ENCODE measurements around the gene KLHL24. TPM values are rescaled to one million over a fixed set of nuclear protein-coding genes. Genes with fewer than 3 reads are reported as not detected.
"Not testable (repeated sequence)": the region's sequence is repeated elsewhere in the genome, so short reads cannot be mapped to it uniquely, and the experiment has no call there.

The KLHL24 gene
- total RNA-seq, 2 experiments from 2014 or later = 10.5 to 10.8 TPM

DNA sequence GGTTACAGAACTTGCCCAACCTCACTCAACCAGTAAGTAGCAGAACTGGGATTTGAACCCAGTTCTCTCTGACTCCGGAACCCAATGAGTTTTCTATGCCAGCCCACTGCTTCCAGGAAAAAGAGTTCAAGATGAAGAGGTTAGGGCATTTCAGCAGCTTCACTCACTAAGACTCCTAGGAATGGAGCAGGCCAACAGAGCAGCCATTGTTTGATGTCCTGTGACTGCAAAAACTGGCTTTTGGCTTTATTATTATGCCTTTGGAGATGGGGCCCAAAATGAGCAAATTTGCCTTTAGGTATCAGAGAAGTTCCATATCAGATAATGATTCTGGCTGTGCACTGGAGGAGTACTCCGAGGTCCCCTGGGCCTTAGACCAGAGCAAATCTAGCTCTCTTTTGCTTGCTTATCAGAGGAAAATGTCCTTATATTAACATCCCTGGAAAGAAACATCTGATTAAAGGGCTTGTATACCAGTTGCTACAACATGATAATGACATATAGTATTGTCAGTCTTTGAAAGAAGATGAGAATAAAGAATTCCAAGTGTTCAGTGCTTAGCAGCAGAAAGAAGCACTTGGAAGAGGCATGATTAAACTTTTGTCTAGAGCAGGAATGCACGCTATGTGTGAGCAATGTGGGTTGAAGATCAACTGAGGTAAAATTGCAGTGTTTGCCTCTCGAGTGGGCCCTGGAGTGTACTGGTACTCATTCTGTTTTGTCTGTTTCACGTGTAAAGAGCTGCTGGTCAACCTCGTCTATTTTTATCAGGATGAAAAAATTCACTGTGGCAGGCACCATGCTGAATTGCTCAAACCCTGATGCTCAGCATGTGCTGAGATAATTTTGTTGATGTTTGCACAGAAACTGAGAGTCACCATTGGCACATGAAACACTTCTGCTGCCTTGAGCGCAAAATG, 21.8 kb upstream of the KLHL24 start:
- intact Hi-C loops (cut with micrococcal nuclease) = no loop called here
- TF ChIP-seq, protein P1, sequence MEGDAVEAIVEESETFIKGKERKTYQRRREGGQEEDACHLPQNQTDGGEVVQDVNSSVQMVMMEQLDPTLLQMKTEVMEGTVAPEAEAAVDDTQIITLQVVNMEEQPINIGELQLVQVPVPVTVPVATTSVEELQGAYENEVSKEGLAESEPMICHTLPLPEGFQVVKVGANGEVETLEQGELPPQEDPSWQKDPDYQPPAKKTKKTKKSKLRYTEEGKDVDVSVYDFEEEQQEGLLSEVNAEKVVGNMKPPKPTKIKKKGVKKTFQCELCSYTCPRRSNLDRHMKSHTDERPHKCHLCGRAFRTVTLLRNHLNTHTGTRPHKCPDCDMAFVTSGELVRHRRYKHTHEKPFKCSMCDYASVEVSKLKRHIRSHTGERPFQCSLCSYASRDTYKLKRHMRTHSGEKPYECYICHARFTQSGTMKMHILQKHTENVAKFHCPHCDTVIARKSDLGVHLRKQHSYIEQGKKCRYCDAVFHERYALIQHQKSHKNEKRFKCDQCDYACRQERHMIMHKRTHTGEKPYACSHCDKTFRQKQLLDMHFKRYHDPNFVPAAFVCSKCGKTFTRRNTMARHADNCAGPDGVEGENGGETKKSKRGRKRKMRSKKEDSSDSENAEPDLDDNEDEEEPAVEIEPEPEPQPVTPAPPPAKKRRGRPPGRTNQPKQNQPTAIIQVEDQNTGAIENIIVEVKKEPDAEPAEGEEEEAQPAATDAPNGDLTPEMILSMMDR (IDR thresholded peaks at IDR 0.05) = no peak
- Mint-ChIP-seq H3K36me3 (ENCODE audit: low read depth) (no peaks in the 10 kb centered on the region), H3K9me3 (no peaks in the 10 kb centered on the region), H3K4me3 (no peak overlapping the region), H3K27ac (no peak overlapping the region), H3K4me1 (ENCODE audit: low read depth) (no peaks in the 10 kb centered on the region), H3K27me3 (no peaks in the 10 kb centered on the region)
- CTCF ChIA-PET = no interaction called here
- ATAC-seq = no peak
- no peak for DNase-seq
- POLR2A ChIA-PET = no interaction called here

DNA sequence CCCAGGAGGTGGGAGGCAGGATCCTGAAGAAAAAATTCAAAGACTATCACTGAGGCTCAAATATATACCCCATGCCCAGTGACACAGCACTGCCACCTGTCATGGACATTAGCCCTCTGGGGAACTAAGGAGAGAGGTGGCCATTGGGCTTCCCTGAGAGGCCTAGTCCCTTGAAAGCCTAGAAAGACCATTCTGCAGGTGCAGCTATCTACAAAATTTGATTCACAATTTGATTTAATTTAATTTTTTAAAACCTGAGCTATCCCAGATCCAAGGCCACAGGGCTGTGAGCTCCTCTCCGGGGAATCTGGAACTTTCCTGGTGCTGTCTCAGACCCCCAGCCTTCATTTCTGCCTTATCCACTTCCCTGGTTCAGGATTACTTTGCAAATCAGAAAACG, 16.9 kb upstream of the KLHL24 start:
- TF ChIP-seq, protein P1 (IDR thresholded peaks at IDR 0.05) = no peak
- Mint-ChIP-seq H3K4me3 (no peak overlapping the region), H3K9me3 (no peaks in the 10 kb centered on the region), H3K27me3 (no peaks in the 10 kb centered on the region), H3K4me1 (ENCODE audit: low read depth) (no peaks in the 10 kb centered on the region), H3K27ac (no peak overlapping the region), H3K36me3 (ENCODE audit: low read depth) (no peaks in the 10 kb centered on the region)
- intact Hi-C loops (cut with micrococcal nuclease) = no loop called here
- ATAC-seq (no peak), DNase-seq (no peak)
- ChIA-PET CTCF (interaction anchor here (1.0 to 1.6 kb wide), 3 partner anchors 11 to 149 kb away, joined by 3 to 4 read pairs (median 3); no protein-coding TSS in a partner anchor), POLR2A (no interaction called here)

DNA sequence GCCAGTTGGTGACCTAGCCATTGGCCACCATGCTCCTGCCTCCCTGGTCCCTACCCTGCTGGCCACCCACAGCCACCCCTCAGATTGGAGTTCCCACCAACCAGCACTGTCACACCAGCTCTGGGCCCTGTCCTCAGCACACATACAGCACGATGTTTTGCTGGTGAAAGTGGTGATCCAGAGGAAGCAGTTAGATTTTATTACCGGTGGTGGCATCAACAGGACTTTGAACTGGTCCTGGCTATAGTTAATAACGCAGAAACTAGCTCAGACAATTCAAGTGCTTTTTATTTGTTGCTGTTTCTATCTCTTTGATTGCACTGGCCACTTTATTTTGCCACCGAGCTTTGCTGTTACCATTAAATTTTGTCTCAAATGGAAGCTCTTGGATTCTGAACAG, 16.4 kb upstream of the KLHL24 start:
- Mint-ChIP-seq H3K4me1 (ENCODE audit: low read depth) (no peaks in the 10 kb centered on the region), H3K9me3 (no peaks in the 10 kb centered on the region), H3K4me3 (no peak overlapping the region), H3K36me3 (ENCODE audit: low read depth) (no peaks in the 10 kb centered on the region), H3K27me3 (no peaks in the 10 kb centered on the region), H3K27ac (no peak overlapping the region)
- no peak for DNase-seq
- ATAC-seq = no peak
- CTCF ChIA-PET = interaction anchor here (1.0 to 1.6 kb wide), 3 partner anchors 10 to 148 kb away, joined by 3 to 4 read pairs (median 3); no protein-coding TSS in a partner anchor
- intact Hi-C loops (cut with micrococcal nuclease) = no loop called here
- TF ChIP-seq, protein P1 (IDR thresholded peaks at IDR 0.05) = no peak
- POLR2A ChIA-PET = no interaction called here

DNA sequence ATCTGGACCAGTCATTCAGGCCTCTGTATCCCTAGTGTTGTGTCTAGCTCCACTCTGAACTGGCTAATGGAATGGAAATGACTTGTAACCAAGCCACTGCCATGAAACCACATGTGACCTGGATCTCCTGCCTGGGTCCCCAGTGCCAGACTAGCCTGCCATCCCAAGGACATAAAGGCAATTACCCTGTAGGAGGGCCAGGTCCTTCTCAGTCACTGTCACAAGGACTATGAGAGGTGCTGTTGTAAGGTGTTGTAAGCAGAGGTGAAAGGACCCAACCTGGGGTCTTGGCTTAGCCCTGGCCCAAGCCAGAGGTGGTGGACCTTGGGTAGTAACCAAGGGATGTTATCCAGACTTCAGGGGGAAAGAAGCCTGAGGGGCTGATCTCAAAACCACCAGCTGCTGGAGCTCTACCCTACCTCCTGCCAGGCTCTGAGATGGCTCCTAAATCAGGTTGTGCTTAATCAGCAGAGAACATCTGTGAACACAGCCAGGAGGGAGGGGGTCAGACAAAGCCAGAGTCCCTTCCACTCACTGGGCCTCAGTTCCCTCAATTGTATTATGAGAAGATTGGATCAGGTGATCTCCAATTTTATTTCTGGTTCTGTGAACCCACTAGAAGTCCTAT, 15.7 kb upstream of the KLHL24 start:
- ChIA-PET POLR2A (no interaction called here), CTCF (interaction anchor here (1.0 kb wide), 1 partner anchor 14 kb away, joined by 3 read pairs; no protein-coding TSS in a partner anchor)
- Mint-ChIP-seq H3K27ac (no peak overlapping the region), H3K4me3 (no peak overlapping the region), H3K4me1 (ENCODE audit: low read depth) (no peaks in the 10 kb centered on the region), H3K9me3 (no peaks in the 10 kb centered on the region), H3K36me3 (ENCODE audit: low read depth) (no peaks in the 10 kb centered on the region), H3K27me3 (no peaks in the 10 kb centered on the region)
- DNase-seq (no peak), ATAC-seq (no peak)
- intact Hi-C loops (cut with micrococcal nuclease) = no loop called here
- TF ChIP-seq, protein P1 (IDR thresholded peaks at IDR 0.05) = no peak

DNA sequence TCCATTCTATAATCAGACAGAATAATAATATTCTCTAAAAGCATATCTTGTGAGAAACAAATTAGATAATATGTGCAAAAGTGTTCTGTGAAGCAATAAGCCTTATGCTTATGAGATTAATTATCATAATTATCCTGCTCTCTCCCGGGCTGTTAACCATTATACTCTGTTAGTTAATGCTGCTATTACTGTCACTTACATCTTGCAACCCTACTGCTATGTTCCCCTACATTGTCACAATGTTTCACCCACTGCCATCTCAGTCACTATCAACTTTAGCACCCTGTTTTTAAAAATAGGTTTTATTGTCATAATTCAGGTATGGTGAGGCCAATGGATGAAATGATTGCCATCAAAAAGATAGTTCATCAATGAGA, 15.2 kb upstream of the KLHL24 start:
- TF ChIP-seq, protein P1 (IDR thresholded peaks at IDR 0.05) = no peak
- Mint-ChIP-seq H3K4me3 (no peak overlapping the region), H3K27ac (no peak overlapping the region), H3K27me3 (no peaks in the 10 kb centered on the region), H3K4me1 (ENCODE audit: low read depth) (no peaks in the 10 kb centered on the region), H3K36me3 (ENCODE audit: low read depth) (no peaks in the 10 kb centered on the region), H3K9me3 (no peaks in the 10 kb centered on the region)
- intact Hi-C loops (cut with micrococcal nuclease) = no loop called here
- no peak for ATAC-seq
- ChIA-PET POLR2A (no interaction called here), CTCF (no interaction called here)
- DNase-seq = no peak

DNA sequence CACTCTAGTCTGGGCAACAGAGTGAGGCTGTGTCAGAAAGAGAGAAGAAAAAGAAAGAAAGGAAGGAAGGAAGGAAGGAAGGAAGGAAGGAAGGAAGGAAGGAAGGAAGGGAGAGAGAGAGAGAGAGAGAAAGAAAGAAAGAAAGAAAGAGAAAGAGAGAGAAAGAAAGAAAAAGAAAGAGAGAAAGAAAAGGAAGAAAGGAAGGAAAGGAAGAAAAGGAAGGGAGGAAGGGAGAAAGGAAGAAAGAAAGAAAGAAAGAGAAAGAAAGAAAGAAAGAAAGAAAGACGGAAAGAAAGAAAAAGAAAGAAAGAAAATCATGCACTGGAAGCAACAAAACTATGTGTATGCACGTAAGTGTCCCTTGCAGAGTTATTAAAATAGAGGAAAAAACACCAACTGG, 12.9 kb upstream of the KLHL24 start:
- H3K27ac Mint-ChIP-seq; CTCF ChIA-PET; intact Hi-C loops (cut with micrococcal nuclease); H3K36me3 Mint-ChIP-seq (ENCODE audit: low read depth); ATAC-seq; H3K9me3 Mint-ChIP-seq; POLR2A ChIA-PET; H3K4me1 Mint-ChIP-seq (ENCODE audit: low read depth); H3K27me3 Mint-ChIP-seq; DNase-seq; H3K4me3 Mint-ChIP-seq: not testable (repeated sequence)

Measured in activated CD8-positive, alpha-beta T cell treated with anti-CD3 and anti-CD28 coated beads for 36 hours (primary cell).